Fibroblast of skin of right biceps (primary cell): ENCODE results near the gene MRPS11.
"Not testable (repeated sequence)": the region's sequence is repeated elsewhere in the genome, so short reads cannot be mapped to it uniquely, and the experiment has no call there.

Source experiments
- DNase-seq: peaks from one replicate; pipeline ENCODE4 v3.0.0-alpha.2; 2013

The MRPS11 gene

DNA sequence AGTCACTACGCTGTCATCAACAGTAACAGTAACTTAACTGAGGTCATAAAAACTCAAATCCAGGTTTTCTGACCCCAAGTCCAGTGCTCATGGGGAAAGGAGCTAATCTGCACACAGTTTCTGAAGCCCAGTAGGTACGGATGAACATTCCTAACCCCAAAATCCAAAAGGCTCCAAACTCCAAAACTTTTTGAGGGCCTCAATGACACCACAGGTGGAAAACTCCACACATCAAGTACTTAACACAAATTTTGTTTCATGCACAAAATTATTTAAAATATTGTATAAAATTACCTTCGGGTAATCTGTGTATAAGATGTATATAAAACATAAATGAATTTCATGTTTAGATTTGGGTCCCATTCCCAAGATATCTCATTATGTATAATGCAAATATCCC is 10.8 kb upstream of the MRPS11 start:
- DNase-seq: no peak

- no peak for DNase-seq
Measured at GRCh38 chr15:88463870-88464532, 3.5 kb upstream of the MRPS11 start.

- DNase-seq: peak; percentile 53
Measured at GRCh38 chr15:88465633-88466224, 1.8 kb upstream of the MRPS11 start.

DNA sequence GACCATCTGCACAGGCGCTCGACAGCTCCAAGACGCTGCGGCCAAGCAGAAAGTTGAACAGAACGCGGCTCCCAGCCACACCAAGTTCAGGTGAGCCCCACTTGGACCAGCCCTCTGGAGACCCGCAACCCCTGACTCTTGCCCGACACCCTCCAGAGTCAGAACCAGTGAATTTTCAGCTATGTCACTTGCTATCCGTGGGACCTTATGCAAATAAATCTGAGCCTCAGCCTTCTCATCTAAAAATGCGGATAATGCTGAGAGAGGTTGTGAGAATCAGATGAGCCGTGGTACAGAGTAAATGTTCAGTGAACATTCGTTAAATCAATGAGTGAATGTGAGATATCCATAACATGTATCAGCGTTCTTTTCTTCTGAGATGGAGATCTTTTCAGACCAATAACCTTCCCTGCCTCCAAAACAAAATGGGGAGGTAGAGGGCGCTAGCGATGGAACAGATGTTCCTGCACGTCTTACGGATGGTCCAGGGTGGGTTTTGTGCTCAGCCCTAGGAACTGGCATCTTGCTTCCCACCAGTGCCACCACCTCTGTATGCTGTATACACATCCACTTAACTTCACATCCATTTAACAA is 524 bp downstream of the MRPS11 start:
- DNase-seq: peak; percentile 20

- DNase-seq: not testable (repeated sequence)
Measured at GRCh38 chr15:88468721-88469120, 1.2 kb downstream of the MRPS11 start.

DNA sequence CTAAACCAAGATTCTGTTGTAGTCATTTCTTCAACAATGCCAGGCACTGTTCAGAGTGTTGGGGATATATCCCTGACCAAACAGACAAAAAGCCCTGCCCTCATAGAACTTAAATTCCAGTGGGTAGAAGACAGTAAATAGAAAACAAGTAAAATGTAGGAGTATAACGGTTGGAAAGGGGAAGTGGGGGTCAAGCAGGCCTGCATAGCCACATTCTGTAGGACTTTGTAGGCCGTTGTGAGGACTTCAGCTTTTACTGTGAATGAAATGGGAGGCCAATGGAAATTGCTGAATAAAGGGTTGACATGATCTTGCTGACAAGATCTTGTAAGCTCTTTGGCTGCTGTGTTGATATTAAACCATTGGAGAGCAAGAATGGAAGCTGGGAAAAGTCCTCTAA is 1.8 kb downstream of the MRPS11 start:
- DNase-seq: no peak

- DNase-seq: no peak
Measured at GRCh38 chr15:88470625-88471372, 3.3 kb downstream of the MRPS11 start.

GRCh38 chr15:88472225-88472624 is 4.7 kb downstream of the MRPS11 start:
- DNase-seq: no peak

GRCh38 chr15:88473661-88474293 is 6.3 kb downstream of the MRPS11 start:
- not testable (repeated sequence) for DNase-seq

DNA sequence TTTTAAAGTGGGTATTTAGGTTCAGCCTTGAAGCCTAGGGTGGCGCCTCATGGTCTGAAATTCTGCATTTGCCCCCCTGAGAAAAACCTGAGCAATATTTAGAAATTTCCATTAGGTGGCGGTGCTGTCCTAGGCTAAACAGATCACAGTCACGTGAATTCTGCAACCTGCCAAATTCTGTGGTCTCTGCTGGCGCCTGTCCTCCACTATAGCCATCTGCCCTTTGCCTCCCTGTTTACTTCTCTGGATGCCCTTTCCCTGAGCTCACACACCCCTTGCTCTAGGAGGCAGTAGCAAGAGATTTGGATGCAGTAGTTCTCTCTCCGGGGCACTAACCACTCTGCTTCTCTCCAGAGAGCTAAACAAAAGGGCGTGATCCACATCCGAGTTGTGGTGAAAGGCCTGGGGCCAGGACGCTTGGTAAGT is 9.1 kb downstream of the MRPS11 start:
- peak; percentile 38 for DNase-seq

GRCh38 chr15:88477126-88477525 is 9.6 kb downstream of the MRPS11 start:
- no peak for DNase-seq

GRCh38 chr15:88477904-88478303 is 10.4 kb downstream of the MRPS11 start:
- DNase-seq: no peak

GRCh38 chr15:88479169-88479568 is 11.7 kb downstream of the MRPS11 start:
- no peak for DNase-seq

DNA sequence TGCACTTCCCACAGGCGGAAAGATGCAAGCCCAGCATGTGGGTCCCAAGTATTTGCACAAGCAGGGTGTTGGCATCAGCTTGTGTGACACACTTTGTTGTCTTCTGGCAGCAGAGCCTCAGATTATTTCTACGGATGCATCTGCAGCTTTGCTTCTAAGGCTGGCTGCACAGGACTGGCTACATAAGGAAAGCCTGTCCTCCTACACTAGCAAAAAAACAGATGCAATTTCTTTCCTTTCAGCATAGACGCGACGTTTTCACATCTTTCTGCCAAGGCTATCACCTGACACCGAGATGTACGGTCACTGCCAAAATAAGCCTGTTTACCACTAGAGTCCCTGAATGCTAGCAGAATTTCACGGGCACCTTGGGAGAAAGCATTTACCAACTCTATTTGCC is 13.5 kb downstream of the MRPS11 start:
- DNase-seq: no peak

DNA sequence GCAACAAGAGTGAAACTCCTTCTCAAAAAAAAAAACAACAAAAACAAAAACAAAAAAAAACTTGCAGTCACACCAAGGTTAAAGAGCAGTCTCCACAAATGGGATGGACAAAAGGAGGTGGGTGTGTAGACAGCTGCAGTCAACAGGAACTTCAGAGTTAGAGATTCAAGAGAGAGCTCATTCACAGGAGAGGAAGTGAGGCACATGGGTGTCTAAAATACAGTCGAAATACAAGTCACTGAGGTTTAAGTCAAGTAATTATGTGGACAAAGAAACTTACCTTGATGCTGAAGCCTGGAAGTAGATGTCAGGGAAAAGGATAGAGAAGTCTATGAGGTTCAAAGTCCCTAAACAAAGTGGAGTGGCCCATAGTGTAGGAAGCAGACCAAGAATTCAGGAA is 14.8 kb downstream of the MRPS11 start:
- no peak for DNase-seq

DNA sequence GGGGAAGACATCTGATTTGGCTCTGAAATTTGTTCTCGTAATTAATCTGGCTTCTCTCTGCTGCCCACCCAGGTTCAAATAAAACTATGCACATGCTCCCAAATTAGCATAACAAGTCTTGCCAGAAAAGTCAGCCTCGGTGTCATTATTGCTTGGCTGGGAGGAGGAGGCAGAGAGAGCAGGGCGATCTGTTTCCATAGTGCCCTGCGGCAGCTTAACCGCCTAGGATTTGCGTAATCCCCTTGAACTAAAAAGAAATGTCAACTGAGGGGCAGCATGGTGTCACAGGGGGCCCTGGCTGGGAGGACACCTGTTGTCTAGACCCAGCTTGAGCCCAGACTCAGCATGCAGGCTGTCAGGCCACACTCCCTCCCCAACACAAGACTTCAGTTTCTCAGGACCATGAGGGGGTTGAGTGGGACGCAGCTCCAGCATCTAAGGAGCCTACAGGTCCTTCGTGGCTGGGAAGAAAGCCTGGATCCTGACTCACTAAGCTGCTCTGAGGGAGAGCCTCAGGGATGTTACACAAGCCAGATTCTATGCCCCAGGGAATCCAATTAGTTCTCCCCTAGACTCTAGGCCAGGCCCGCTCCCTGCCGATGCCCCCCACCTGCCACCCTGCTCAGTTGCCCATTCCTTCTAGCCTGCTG is 17.3 kb downstream of the MRPS11 start:
- peak; percentile 30 for DNase-seq

- DNase-seq: peak; percentile 12
Measured at GRCh38 chr15:88487178-88487795, 19.8 kb downstream of the MRPS11 start.

- no peak for DNase-seq
Measured at GRCh38 chr15:88487796-88488523, 20.5 kb downstream of the MRPS11 start.

- DNase-seq: no peak
Measured at GRCh38 chr15:88489321-88489720, 21.8 kb downstream of the MRPS11 start.

GRCh38 chr15:88490036-88490435 is 22.5 kb downstream of the MRPS11 start:
- no peak for DNase-seq

- no peak for DNase-seq
Measured at GRCh38 chr15:88491158-88491557, 23.6 kb downstream of the MRPS11 start.

GRCh38 chr15:88493844-88494243 is 26.3 kb downstream of the MRPS11 start:
- no peak for DNase-seq
